DND-41 (cell line): Measurements from ENCODE around the gene S100A14.

Source experiments
- ATAC-seq: fragments of 200-7000 bp; cut with Tn5 transposase; 3 replicates; pipeline ENCODE4 v1.9.1; 2021; ENCODE audit warnings: low read depth; ENCODE audit not compliant: insufficient read depth
- DNase-seq: peaks from one replicate; pipeline ENCODE4 v3.0.0-alpha.2; 2020
- H2AFZ ChIP-seq: 2 replicates; pipeline ENCODE4 v1.6.0; 2012; ENCODE audit warnings: low read depth, low read length
- H3K27ac ChIP-seq: 2 replicates; pipeline ENCODE4 v1.5.1; 2012; ENCODE audit warnings: low read length, inconsistent platforms
- H3K27me3 ChIP-seq: fragments of 200-600 bp; sonication (generic); 2 replicates; pipeline ENCODE4 v1.6.0; 2012; ENCODE audit warnings: low read length, mild to moderate bottlenecking, inconsistent platforms; ENCODE audit not compliant: insufficient read depth, poor library complexity
- H3K36me3 ChIP-seq: 2 replicates; pipeline ENCODE4 v1.5.1; 2012; ENCODE audit warnings: low read length, inconsistent platforms; ENCODE audit not compliant: insufficient read depth
- H3K4me1 ChIP-seq: 2 replicates; pipeline ENCODE4 v1.5.1; 2012; ENCODE audit warnings: mild to moderate bottlenecking, low read length; ENCODE audit not compliant: insufficient read depth
- H3K4me2 ChIP-seq: 2 replicates; pipeline ENCODE4 v1.6.0; 2012; ENCODE audit warnings: mild to moderate bottlenecking, moderate library complexity, low read length, inconsistent platforms; ENCODE audit not compliant: insufficient read depth
- H3K4me3 ChIP-seq, 2 experiments: fragments of 200-600 bp in 1 of 2; shearing (Covaris generic) in 1 of 2; 2 replicates each; pipeline ENCODE4 v1.5.1; 2012 to 2016; ENCODE audit warnings: inconsistent platforms in 2 of 2, low read length in 2 of 2, mild to moderate bottlenecking in 2 of 2, low read depth in 1 of 2, moderate library complexity in 1 of 2
- H3K79me2 ChIP-seq: 2 replicates; pipeline ENCODE4 v1.6.0; 2012; ENCODE audit warnings: low read length, inconsistent platforms; ENCODE audit not compliant: insufficient read depth
- H3K9ac ChIP-seq: 2 replicates; pipeline ENCODE4 v1.6.0; 2012; ENCODE audit warnings: low read depth, mild to moderate bottlenecking, inconsistent platforms, low read length, moderate library complexity
- H3K9me3 ChIP-seq: 2 replicates; pipeline ENCODE4 v1.5.1; 2012; ENCODE audit warnings: low read length, moderate library complexity, mild to moderate bottlenecking, inconsistent platforms; ENCODE audit not compliant: insufficient read depth, severe bottlenecking
- H4K20me1 ChIP-seq: 2 replicates; pipeline ENCODE4 v1.6.0; 2012; ENCODE audit warnings: low read length; ENCODE audit not compliant: insufficient read depth
- CTCF ChIP-seq: IDR thresholded peaks from 2 replicates; pipeline ENCODE4 v1.5.1; 2012; ENCODE audit warnings: borderline replicate concordance, low read length, moderate library complexity, mild to moderate bottlenecking; ENCODE audit not compliant: poor library complexity, severe bottlenecking; ENCODE audit errors: extremely low read depth
- EZH2 ChIP-seq: IDR thresholded peaks from 3 replicates; pipeline ENCODE4 v1.6.1; 2012; ENCODE audit warnings: borderline replicate concordance, low read depth, mild to moderate bottlenecking, moderate library complexity, low read length, inconsistent platforms; ENCODE audit not compliant: severe bottlenecking

S100A14 gene

GRCh38 chr1:153643816-153644215, 27.7 kb upstream of the S100A14 start:
- Histone ChIP-seq H3K79me2 (peaks cover 40% of the 10 kb centered on the region), H3K4me2 (no peak overlapping the region), H3K4me1 (peaks cover 7% of the 10 kb centered on the region; the same call in 1 of the 2 replicates), H3K9me3 (no peaks in the 10 kb centered on the region), H3K4me3 (no peak overlapping the region), H3K27me3 (no peaks in the 10 kb centered on the region), H3K27ac (no peak overlapping the region), H2AFZ (no peak overlapping the region), H3K9ac (no peak overlapping the region), H4K20me1 (peaks cover 15% of the 10 kb centered on the region; the same call in 1 of the 2 replicates), H3K36me3 (peaks cover 87% of the 10 kb centered on the region)
- ATAC-seq (no peak), DNase-seq (no peak)
- TF ChIP-seq CTCF (no peak), EZH2 (no peak)

- Histone ChIP-seq H3K79me2 (peaks cover 46% of the 10 kb centered on the region), H3K27ac (no peak overlapping the region), H3K9me3 (no peaks in the 10 kb centered on the region), H3K4me1 (peaks cover 7% of the 10 kb centered on the region; the same call in 1 of the 2 replicates), H3K9ac (no peak overlapping the region), H3K4me2 (no peak overlapping the region), H3K27me3 (no peaks in the 10 kb centered on the region), H2AFZ (no peak overlapping the region), H3K36me3 (peaks cover 94% of the 10 kb centered on the region), H3K4me3 (no peak overlapping the region), H4K20me1 (peaks cover 17% of the 10 kb centered on the region; the same call in 1 of the 2 replicates)
- ATAC-seq (no peak), DNase-seq (no peak)
- TF ChIP-seq CTCF (no peak), EZH2 (no peak)
Observed at GRCh38 chr1:153643100-153643499, 27.0 kb upstream of the S100A14 start.

- Histone ChIP-seq H3K36me3 (peaks cover 100% of the 10 kb centered on the region), H3K9ac (no peak overlapping the region), H3K27me3 (no peaks in the 10 kb centered on the region), H4K20me1 (peaks cover 19% of the 10 kb centered on the region; the same call in 1 of the 2 replicates), H3K9me3 (no peaks in the 10 kb centered on the region), H3K4me3 (no peak overlapping the region), H3K79me2 (peaks cover 55% of the 10 kb centered on the region), H3K4me1 (peaks cover 8% of the 10 kb centered on the region), H2AFZ (no peak overlapping the region), H3K27ac (no peak overlapping the region), H3K4me2 (no peak overlapping the region; the same call in 1 of the 2 replicates)
- DNase-seq (no peak), ATAC-seq (no peak)
- TF ChIP-seq EZH2 (no peak), CTCF (no peak)
Observed at GRCh38 chr1:153642161-153642560, 26.0 kb upstream of the S100A14 start.
